GM12891 (cell line): ENCODE measurements around the gene UBR2.

ENCODE experiments used
- POLR2A ChIP-seq: IDR thresholded peaks from 2 replicates; pipeline ENCODE4 v1.6.1; 2011; ENCODE audit warnings: low read depth, low read length, control low read depth
- POLR2AphosphoS5 ChIP-seq: IDR thresholded peaks from 2 replicates; pipeline ENCODE4 v1.6.1; 2011; ENCODE audit warnings: low read depth, low read length, control low read depth
- TAF1 ChIP-seq: IDR thresholded peaks from 2 replicates; pipeline ENCODE4 v1.6.1; 2011; ENCODE audit warnings: low read depth, low read length, control low read depth

GRCh38 chr6:42644211-42644610, 80.4 kb downstream of the UBR2 start:
- TF ChIP-seq POLR2A (no peak), POLR2AphosphoS5 (no peak), TAF1 (no peak)
